HG03039 (cell line): ENCODE data around the gene OSCP1.

Experiments
- ATAC-seq: cut with Tn5 transposase; IDR thresholded peaks from one replicate; pipeline ENCODE4 v1.9.1; 2021; ENCODE audit warnings: mild to moderate bottlenecking, moderate library complexity; ENCODE audit not compliant: unreplicated experiment

OSCP1 gene

DNA sequence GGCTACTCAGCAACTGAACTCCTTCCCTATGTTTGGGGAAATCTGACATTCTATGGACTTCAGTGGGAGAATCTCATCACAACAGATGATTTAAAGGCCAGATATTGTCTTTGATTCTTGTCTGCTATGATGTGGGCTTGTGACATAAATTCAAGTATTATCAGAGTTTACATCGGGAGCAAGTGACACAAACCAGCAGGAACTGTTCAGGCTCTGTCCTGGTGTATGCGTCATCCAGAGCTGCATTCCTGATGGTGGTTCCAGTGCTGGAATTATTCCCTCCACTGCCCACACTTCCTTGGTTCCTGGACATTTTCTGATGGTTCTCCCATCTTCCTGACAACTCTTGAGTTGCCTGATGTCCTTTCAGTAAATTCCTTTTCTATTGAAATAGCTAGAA is 41.8 kb downstream of the OSCP1 start:
- no peak for ATAC-seq

- ATAC-seq = no peak
Observed at GRCh38 chr1:36406440-36406839, 43.8 kb downstream of the OSCP1 start.

- ATAC-seq = no peak
Observed at GRCh38 chr1:36402504-36402890, 47.8 kb downstream of the OSCP1 start.

DNA sequence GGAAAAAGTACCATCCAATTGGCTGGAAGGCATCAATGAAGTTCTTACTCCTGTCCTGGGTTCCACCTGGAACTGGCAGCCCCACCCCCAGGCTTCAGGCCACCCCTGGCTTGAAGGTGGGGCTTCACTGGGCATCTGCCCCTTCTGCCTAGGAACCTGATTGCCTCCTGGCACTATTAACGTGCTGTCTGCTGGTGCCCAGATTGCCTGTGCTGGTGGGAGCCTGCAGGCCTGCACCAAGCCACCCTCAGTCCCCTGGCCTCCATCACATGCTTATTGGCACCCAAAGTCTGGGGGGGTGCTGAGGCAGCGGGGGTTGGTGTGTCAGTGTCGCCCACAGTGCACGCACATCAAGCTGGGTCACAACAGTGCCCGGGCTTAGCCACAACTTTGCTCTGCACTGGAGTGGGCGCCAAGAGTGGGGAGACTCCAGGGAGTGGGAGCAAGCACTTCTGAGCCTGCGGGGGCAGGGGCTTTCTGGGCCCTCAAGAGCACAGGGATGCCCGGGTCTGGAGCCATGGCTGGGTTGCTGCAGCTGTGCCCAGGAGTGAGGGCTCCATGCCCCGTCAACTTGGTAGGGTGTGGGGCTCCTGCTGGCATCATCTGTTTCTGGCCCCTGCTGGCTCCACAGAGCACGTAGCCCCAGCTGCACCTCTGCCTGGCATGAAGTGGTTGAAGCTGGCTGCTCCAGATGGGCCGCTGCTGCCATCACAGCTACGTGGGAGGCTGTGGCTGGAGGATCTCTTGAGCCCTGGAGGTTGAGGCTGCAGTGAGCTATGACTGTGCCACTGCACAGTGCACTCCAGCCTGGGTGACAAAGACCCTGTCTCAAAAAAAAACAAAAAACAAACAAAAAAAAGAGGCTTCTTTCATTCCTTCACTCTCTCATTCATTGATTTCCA is 48.4 kb downstream of the OSCP1 start:
- ATAC-seq = no peak

GRCh38 chr1:36400825-36401601 is 49.2 kb downstream of the OSCP1 start:
- ATAC-seq = no peak

- no peak for ATAC-seq
Observed at GRCh38 chr1:36400514-36400824, 49.8 kb downstream of the OSCP1 start.

GRCh38 chr1:36398370-36398977 is 51.8 kb downstream of the OSCP1 start:
- no peak for ATAC-seq

DNA sequence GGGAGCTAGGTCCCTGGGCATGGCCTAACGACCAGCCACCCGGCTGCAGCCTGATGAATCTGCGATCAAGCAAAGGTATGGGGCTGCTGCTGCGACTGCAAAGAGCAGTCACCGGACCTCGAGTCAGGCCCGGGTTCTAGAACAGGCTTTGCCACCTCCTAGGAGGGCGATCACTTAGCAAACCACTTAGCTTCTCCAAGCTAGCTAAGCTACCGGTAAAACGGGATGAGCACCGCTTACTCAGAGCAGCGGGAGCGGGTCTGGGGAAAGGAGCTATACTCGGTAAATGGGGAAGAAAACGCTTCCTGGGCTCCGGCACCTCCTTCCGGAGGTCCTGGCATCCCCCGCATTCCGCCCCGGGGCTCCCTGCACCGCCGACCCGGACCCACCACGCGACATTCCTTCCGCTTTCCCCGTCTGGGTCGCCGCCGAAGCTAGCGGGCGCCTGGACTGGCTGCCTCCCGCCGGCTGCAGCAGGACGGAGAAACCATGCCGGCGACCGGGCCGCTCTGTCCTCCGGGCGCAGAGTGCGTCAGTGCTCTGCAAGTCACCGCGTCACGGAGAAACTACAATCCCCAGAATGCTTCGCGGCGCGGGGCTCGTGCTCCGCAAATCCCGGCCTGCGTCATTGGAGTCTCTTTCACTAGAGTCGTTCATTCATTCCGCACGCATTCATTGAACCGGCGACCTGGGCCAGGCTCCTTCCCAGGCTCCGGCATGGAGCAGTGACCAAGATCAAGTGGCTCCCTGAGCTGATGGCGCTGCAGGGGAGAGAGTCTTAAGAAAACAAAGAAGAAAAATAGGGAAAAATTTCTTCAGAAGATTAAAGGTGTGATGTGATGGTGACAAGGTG is 52.6 kb downstream of the OSCP1 start, which contains the start of gene LSM10:
Gene LSM10 (minus strand): TSS at position 531 of the 853 bp plus-strand sequence. CDS start 3,779 bp downstream, outside the sequence.
- ATAC-seq = peak; percentile 79

DNA sequence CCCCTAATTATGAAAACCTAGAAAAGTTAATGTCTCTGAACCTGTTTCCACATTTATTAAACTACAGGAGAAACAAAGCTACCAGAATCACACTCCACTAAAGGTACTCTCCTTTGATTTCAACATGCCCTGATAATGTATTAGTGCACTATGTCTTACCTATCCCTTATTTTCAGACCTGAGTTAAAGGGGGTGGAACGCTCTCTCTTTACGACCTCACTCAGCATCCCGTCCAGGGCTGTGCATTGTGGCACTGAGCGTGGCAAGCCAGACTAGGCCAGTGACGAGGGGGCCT is 53.2 kb downstream of the OSCP1 start:
- ATAC-seq = no peak

GRCh38 chr1:36396359-36396758 is 53.9 kb downstream of the OSCP1 start:
- ATAC-seq = no peak

- no peak for ATAC-seq
Observed at GRCh38 chr1:36393686-36394085, 56.6 kb downstream of the OSCP1 start.

DNA sequence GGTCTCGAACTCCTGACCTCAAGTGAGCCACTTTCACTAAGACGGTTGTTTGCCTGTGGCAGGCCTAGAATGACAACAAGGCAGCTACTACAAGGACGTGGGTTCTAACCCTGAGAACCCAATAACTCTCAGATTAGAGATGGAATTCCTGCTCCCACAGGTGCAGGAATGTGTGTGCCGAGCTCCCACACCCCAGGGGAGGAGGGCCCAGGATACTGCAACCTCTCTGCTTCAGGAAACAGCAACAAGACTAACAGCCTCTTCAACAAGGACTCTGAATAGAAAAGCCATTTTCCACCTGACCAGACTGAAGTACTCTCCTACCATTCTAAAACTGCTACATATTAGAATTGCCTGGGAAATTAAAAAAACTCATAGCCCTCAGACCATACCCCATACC is 57.4 kb downstream of the OSCP1 start:
- no peak for ATAC-seq

DNA sequence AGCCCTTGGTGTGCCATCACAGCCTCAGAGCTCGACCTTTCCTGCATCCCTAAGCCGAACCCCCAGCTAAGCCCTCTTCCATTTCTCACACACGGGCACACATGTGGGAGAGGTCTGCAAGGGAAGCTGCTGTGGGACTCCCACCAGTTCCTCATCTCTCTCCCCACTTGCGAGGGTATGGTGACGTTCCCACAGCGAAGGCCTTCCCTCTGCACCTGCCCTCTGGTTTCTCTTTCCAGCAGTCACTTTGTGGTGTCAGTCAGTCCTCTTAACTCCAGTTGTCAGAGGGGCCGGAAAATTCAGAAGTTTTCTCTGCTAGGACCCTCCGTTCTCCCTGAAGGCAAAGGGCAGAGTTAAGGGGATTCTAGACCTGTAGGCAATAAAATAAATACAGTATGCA is 59.0 kb downstream of the OSCP1 start:
- ATAC-seq = no peak

DNA sequence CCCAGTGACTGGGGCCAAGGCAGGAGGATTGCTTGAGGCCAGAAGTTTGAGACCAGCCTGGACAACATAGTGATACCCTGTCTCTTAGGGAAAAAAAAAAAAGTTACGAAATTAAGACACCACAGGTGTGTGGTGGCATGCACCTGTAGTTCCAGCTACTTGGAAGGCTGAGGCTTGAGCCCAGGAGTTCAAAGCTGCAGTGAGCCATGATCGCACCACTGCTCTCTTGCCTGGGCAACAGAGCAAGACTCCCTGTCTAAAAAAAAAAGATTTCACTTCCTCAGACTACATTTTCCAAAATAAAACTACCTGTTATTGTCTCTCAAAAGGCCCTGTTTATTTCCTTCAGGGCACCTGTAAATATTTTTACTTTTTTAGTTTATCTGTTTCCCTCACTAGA is 59.8 kb downstream of the OSCP1 start:
- no peak for ATAC-seq

DNA sequence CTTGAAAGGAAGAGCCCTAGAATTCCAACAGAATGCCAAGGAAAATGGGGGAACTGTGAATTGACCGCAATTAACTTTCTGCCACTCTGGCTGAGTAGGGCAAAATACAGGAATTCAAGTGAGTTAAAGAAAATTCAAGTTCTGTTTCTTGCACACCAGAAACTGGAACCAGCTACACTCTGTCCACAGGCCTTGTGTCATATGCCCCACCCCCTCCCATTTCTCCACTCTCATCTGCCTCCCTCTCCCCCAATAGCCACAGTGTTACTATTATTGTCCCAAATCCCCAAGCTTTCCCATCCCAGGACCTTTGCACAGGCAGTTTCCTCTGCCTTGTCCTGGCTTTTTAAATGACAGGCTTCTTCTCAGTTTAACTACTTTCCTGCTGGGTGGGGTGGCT is 60.3 kb downstream of the OSCP1 start:
- ATAC-seq = no peak

- ATAC-seq = no peak
Observed at GRCh38 chr1:36389261-36389660, 61.0 kb downstream of the OSCP1 start.

DNA sequence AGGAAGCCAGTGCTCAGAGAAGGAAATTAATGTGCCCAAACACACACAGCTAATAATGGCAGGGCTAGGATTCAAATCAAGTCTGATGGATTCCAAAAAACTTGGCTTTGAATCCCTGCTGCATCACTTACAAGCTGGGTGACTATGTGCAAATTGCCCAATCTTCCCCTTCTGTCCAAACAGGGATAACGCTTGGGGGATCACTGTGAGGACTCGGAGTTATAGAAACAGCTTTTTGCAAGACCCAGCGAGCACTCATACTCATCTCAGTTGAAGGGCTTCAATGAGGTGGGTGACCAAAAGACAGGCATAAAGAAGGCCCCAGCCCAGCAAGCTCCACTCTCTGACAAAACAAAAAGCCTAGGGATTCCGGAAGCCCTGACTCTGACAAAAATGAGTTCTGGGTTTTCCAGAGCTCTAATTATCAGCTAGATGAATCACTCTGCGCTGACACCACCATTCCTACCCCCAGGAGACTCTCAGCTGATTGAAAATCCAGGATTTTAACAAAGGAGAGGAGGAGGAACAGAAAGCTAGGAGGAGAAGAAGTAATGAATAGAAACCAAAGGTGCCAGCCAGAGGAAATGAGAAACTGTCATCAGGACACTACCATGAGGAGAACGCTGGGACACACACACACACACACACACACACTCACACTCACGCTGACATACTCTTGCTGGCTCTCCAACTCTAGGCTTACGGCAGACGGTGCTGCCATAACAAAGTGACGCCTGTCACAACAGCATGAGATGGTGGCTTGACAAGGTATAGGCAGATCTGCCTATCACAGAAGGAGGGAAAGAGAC is 62.9 kb downstream of the OSCP1 start:
- ATAC-seq = no peak

DNA sequence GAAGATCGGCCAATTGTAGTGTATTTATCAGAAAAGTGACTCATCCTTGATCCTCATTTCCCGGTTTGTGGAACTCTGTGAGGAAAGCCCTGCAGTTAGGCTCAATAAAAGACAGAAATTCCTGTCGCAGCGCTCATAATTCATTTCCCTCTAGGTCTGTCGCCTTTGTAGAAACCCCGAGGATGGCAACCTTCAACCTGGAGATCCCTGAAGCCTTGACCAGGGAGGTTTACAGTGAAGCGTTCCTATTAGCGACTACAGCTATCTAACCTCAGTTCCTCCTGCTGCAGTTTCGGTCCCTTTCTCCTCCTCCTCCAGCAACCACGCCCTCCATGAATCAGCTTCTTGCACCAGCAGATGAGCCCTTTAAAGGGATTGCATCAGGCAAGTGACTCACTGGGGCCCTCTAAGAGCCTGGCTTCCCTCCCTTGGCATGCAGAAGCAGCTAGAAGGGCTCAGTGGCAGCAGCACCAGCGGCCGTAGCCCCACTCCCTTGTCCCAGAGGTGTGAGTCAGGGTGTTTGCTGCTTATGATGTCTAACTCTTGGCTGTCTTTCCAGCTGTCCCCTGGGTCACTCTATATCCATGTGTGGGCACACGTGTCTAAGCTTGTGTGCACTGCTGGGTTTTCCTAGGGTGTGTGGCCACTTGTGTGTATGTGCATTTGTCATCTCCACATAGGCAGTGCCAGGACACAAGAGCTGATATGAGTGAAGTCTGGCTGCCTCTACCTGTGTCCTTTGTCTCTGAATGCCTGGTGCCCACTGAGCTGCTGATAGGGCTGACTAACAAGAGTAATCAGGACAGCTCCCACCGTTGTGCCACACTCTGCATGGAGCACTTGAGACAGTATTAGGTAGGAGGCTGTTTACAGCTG is 63.7 kb downstream of the OSCP1 start:
- ATAC-seq = peak; percentile 34
